ENCODE results near the gene ZNRF1.
A peak's percentile ranks its signal among the peaks of the same experiment; 100 is the strongest.
"Not testable (repeated sequence)": the region's sequence is repeated elsewhere in the genome, so short reads cannot be mapped to it uniquely, and the experiment has no call there.

Gene ZNRF1

GRCh38 chr16:75122609-75123008, 123.8 kb downstream of the ZNRF1 start:
- DNase-seq (ENCODE audit: low spot score) = no peak
- Histone ChIP-seq H3K4me3 (no peak overlapping the region), H3K27ac (no peak overlapping the region)
- TF ChIP-seq, protein P1, sequence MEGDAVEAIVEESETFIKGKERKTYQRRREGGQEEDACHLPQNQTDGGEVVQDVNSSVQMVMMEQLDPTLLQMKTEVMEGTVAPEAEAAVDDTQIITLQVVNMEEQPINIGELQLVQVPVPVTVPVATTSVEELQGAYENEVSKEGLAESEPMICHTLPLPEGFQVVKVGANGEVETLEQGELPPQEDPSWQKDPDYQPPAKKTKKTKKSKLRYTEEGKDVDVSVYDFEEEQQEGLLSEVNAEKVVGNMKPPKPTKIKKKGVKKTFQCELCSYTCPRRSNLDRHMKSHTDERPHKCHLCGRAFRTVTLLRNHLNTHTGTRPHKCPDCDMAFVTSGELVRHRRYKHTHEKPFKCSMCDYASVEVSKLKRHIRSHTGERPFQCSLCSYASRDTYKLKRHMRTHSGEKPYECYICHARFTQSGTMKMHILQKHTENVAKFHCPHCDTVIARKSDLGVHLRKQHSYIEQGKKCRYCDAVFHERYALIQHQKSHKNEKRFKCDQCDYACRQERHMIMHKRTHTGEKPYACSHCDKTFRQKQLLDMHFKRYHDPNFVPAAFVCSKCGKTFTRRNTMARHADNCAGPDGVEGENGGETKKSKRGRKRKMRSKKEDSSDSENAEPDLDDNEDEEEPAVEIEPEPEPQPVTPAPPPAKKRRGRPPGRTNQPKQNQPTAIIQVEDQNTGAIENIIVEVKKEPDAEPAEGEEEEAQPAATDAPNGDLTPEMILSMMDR (IDR thresholded peaks at IDR 0.05) = no peak

GRCh38 chr16:75127713-75128415, 129.0 kb downstream of the ZNRF1 start:
- Histone ChIP-seq H3K4me3 (no peak overlapping the region), H3K27ac (no peak overlapping the region)
- no peak for DNase-seq (ENCODE audit: low spot score)
- TF ChIP-seq, protein P1 (IDR thresholded peaks at IDR 0.05) = no peak

DNA sequence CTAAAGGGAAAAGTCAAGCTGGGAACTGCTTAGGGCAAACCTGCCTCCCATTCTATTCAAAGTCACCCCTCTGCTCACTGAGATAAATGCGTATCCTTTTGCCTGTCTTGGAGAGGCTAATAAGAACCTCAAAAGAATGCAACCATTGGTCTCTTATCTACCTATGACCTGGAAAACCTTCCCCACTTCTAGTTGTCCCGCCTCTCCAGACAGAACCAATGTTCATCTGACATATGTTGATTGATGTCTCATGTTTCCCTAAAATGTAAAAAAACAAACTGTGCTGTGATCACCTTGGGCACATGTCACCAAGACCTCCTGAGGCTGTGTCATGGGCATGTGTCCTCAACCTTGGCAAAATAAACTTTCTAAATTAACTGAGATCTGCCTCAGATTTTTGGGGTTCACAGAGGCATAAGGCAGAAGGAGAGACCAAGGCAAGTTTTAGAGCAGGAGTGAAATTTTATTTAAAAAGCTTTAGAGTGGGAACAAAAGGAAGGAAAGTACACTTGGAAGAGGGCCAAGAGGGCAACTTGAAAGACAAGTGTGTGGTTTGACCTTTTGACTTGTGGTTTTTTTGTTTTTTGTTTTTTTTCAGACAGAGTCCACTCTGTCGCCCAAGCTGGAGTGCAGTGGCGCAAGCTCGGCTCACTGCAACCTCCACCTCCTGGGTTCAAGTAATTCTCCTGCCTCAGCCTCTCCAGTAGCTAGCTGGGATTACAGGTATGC, 130.8 kb downstream of the ZNRF1 start:
- DNase-seq (ENCODE audit: low spot score) = peak; percentile 8
- H3K27ac ChIP-seq, H3K4me3 ChIP-seq: not testable (repeated sequence)

DNA sequence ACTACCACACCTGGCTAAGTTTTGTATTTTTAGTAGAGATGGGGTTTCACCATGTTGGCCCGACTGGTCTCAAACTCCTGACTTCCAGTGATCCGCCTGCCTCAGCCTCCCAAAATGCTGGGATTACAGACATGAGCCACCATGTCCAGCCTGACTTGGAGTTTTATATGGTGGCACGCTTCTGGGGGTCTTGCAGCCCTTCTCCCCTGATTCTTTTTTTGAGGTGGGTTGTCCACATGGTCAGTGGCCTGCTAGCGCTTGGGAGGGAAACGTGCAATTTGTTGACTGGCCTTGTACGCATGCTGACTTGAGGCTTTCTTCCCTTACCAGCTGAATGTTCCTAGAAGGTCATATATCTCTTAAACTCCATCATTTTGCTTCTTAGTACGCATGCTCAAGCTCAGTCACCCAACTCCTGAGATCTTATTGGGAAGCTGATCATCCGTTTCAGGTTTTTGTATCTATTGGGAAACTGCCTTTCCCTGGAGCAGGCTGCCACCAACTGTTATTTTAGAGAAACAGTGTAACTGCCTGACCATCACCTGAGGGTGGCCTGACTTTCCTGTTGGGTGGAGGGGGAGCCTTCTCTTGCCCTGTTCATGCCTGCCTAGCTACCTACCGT, 131.4 kb downstream of the ZNRF1 start:
- H3K27ac ChIP-seq = no peak overlapping the region
- peak; percentile 29 for DNase-seq (ENCODE audit: low spot score)
- no peak overlapping the region for H3K4me3 ChIP-seq
- TF ChIP-seq, protein P1 (IDR thresholded peaks at IDR 0.05) = no peak

DNA sequence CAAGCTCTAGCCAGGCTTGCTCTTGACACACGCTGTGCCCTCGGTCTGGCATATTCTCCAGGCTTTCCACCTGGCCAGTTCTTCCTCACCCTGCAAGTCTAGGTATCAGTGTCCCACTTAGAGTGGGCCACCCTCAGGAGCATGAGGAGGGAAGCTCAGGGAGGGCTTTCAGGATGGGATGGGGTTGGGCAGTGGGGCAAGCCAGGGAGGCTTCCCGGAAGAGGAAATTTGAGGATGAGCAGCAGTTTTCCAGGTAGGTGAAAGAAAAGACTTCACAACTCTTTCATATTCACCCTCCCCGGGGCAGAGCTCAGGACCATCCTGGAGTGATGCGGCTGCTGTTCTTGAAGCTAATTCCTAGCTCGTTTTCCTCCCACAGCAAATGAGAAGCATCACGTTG, 132.3 kb downstream of the ZNRF1 start:
- no peak overlapping the region for H3K4me3 ChIP-seq
- peak; percentile 29 for DNase-seq (ENCODE audit: low spot score)
- H3K27ac ChIP-seq = no peak overlapping the region
- TF ChIP-seq, protein P1 (IDR thresholded peaks at IDR 0.05) = no peak

DNA sequence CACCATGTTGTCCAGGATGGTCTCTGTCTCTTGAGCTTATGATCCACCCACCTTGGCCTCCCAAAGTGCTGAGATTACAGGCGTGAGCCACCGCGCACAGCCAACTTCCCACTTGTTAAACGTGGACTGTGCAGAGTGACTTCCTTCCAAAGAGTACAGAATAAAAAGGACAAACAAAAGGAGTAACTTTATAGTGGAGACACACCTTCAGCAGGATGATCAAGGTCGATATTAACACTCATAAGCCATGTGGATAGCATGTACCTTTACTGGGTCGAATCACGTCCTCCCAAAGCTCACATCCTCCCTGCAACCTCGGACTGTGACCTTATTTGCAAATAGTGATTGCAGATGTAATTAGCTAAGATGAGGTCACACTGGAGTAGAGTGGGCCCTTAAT, 139.4 kb downstream of the ZNRF1 start:
- TF ChIP-seq, protein P1 (IDR thresholded peaks at IDR 0.05) = no peak
- no peak for DNase-seq (ENCODE audit: low spot score)
- Histone ChIP-seq H3K27ac (no peak overlapping the region), H3K4me3 (no peak overlapping the region)

GRCh38 chr16:75138636-75139035, 139.8 kb downstream of the ZNRF1 start:
- no peak overlapping the region for H3K27ac ChIP-seq
- no peak for DNase-seq (ENCODE audit: low spot score)
- TF ChIP-seq, protein P1 (IDR thresholded peaks at IDR 0.05) = no peak
- H3K4me3 ChIP-seq = no peak overlapping the region

Measured in coronary artery (tissue), 2 donors.